SU-DHL-6 (cell line): ENCODE results near the gene ALDH3A2.

Experiments
- H2AFZ ChIP-seq: fragments of 200-600 bp; sonication (generic); 2 replicates; pipeline ENCODE4 v1.6.1; 2014; ENCODE audit warnings: low read depth, mild to moderate bottlenecking, moderate library complexity, mixed read lengths, antibody characterized with exemption, low read length; ENCODE audit not compliant: severe bottlenecking
- H3F3A ChIP-seq: fragments of 200-600 bp; shearing (Covaris generic); 2 replicates; pipeline ENCODE4 v1.6.0; 2016; ENCODE audit warnings: antibody characterized with exemption, mild to moderate bottlenecking; ENCODE audit not compliant: insufficient read depth
- H3K27ac ChIP-seq: fragments of 200-600 bp; sonication (generic); 2 replicates; pipeline ENCODE4 v1.5.1; 2016; ENCODE audit warnings: low read depth, mild to moderate bottlenecking, low read length, moderate library complexity, mixed read lengths
- H3K27me3 ChIP-seq: fragments of 200-600 bp; sonication (generic), shearing (Covaris generic); 2 replicates; pipeline ENCODE4 v1.6.0; 2014; ENCODE audit warnings: mild to moderate bottlenecking, low read length
- H3K36me3 ChIP-seq: fragments of 200-600 bp; sonication (generic); 2 replicates; pipeline ENCODE4 v1.6.1; 2014; ENCODE audit warnings: mild to moderate bottlenecking, low read length, mixed read lengths
- H3K4me2 ChIP-seq: fragments of 300-600, 200-600 bp; shearing (Covaris generic), sonication (generic); 2 replicates; pipeline ENCODE4 v1.6.0; 2014; ENCODE audit warnings: low read length, low read depth, mild to moderate bottlenecking; ENCODE audit not compliant: poor library complexity, severe bottlenecking
- H3K4me3 ChIP-seq: fragments of 200-600 bp; sonication (generic); 2 replicates; pipeline ENCODE4 v1.5.1; 2014; ENCODE audit warnings: antibody characterized with exemption, low read length, mild to moderate bottlenecking, mixed read lengths; ENCODE audit not compliant: insufficient read depth, poor library complexity, severe bottlenecking
- H3K79me2 ChIP-seq: fragments of 200-600 bp; sonication (generic); 2 replicates; pipeline ENCODE4 v1.6.1; 2014; ENCODE audit warnings: mild to moderate bottlenecking, low read length, moderate library complexity; ENCODE audit not compliant: insufficient read depth
- H3K9ac ChIP-seq: fragments of 200-600 bp; sonication (generic); 2 replicates; pipeline ENCODE4 v1.7.0; 2014; ENCODE audit warnings: mild to moderate bottlenecking, low read length
- H3K9me2 ChIP-seq: fragments of 200-600 bp; sonication (generic); replicated peaks from 2 replicates; pipeline ENCODE4 v1.6.1; 2014; ENCODE audit warnings: low read length; ENCODE audit not compliant: insufficient read depth
- H3K9me3 ChIP-seq: fragments of 200-600 bp; sonication (generic); 2 replicates; pipeline ENCODE4 v1.6.1; 2014; ENCODE audit warnings: low read length, mixed read lengths; ENCODE audit not compliant: insufficient read depth
- H4K20me1 ChIP-seq: fragments of 200-600 bp; sonication (generic); 2 replicates; pipeline ENCODE4 v1.6.1; 2014; ENCODE audit warnings: low read depth, mild to moderate bottlenecking, antibody characterized with exemption, low read length, moderate library complexity, mixed read lengths
- EZH2phosphoT487 ChIP-seq: fragments of 200-600 bp; sonication (generic), shearing (Covaris generic); conservative IDR thresholded peaks from 2 replicates; pipeline ENCODE4 v1.6.1; 2018; ENCODE audit warnings: mild to moderate bottlenecking, antibody characterized with exemption, low read length, moderate library complexity, mixed read lengths
- TF ChIP-seq, protein P1 (sequence below): fragments of 200-600 bp; sonication (generic); IDR thresholded peaks from one replicate; pipeline ENCODE4 v1.5.1; 2017; ENCODE audit warnings: antibody characterized with exemption, mild to moderate bottlenecking, low read length, moderate library complexity; ENCODE audit not compliant: insufficient read depth, poor library complexity, severe bottlenecking

The ALDH3A2 gene

DNA sequence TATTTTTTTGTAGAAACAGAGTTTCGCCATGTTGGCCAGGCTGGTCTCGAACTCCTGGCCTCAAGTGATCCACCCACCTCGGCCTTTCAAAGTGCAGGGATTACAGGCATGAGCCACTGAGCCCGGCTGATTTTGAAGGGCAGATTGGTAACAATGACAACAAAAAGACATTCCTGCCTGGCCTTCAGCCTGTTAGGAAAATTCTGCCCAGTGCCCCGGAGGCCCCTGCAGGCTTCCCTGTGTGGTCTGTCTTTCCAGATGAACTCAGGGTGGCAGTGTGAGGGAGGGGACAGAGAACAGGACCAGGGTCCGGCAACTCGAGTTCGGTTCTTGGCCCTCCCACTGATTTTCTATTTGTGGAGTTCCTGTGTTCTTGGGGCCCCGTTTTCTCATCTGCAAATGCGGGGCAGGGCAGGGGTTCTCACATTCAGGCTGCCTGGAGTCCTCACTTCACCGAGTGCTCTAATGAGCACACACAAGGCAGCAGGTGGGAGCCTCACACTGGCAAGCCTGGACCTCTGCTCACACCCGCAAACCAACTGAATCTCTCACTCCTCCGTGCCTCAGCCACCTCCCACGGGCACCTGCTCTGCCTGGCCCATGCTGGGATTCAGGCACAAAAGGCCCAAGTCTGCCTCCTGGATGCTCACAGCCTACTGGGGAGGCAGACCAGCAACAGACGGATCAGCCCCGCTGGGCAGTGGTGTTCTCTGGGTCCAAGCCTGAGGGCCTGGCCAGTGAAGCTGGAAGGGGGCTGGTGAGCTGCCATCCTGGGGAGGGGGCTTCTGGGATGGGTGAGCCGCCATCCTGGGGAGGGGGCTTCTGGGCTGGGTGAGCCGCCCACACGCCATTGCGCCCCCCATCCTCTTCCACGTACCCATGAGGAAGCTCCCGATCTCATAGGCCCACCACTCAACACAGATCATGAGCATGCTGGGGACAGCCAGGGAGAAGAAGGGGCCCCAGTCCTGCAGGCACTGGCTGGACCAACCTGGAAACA, 57.5 kb downstream of the ALDH3A2 start:
- Histone ChIP-seq H3K9ac (no peak overlapping the region), H3F3A (no peaks in the 10 kb centered on the region), H3K79me2 (no peaks in the 10 kb centered on the region), H4K20me1 (no peaks in the 10 kb centered on the region), H3K4me3 (no peak overlapping the region), H3K36me3 (no peaks in the 10 kb centered on the region), H3K9me2 (no peaks in the 10 kb centered on the region), H3K27ac (no peak overlapping the region), H3K9me3 (no peaks in the 10 kb centered on the region), H3K27me3 (no peaks in the 10 kb centered on the region), H3K4me2 (no peak overlapping the region), H2AFZ (no peak overlapping the region)
- TF ChIP-seq EZH2phosphoT487 = no peak
- TF ChIP-seq, protein P1, sequence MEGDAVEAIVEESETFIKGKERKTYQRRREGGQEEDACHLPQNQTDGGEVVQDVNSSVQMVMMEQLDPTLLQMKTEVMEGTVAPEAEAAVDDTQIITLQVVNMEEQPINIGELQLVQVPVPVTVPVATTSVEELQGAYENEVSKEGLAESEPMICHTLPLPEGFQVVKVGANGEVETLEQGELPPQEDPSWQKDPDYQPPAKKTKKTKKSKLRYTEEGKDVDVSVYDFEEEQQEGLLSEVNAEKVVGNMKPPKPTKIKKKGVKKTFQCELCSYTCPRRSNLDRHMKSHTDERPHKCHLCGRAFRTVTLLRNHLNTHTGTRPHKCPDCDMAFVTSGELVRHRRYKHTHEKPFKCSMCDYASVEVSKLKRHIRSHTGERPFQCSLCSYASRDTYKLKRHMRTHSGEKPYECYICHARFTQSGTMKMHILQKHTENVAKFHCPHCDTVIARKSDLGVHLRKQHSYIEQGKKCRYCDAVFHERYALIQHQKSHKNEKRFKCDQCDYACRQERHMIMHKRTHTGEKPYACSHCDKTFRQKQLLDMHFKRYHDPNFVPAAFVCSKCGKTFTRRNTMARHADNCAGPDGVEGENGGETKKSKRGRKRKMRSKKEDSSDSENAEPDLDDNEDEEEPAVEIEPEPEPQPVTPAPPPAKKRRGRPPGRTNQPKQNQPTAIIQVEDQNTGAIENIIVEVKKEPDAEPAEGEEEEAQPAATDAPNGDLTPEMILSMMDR = no peak

DNA sequence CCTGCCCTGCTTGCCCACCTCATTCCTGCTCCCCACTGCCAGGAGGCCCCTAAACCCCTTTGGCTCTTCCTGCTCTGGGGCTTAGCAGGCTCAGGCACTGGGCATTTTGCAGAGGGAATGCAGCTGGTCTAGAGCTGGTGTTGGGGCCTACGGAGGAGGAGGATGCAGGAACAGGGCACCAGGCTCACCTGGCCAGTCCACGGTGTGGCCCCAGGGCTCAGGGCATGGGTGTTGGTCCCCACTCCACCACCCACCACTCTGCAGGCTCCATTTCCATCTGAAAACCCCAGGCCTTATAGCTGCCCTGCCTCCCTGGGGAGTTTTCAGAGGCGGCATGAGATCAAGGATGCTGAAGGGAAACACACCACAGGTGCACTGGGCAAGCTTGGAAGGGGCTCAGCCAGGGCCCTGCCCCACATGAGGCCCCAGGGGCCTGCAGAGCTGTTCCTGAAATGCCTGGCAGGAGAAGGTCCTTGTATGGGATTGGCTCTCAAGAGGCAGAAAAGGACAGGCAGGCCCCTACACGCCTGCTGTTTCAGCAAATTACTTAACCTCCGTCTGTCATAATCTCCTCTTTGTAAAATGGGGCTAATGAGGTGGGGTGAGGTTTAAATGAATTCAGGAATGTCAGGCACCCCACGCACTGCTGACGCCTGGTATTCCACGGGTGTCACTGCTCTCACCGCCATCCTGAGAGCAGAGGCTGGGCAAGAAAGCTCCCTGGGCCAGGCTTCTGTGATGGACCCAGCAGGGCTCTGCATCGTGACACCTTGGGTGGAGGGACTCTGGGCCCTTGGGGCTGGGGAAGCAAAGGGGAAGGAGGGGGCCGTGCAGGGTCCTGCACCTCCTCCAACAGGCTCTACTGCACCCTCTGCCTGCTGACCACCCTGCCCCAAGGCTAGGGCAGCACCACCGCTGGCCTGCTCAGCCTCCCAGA, 58.5 kb downstream of the ALDH3A2 start:
- Histone ChIP-seq H2AFZ (no peak overlapping the region), H3K36me3 (no peaks in the 10 kb centered on the region), H3K27ac (no peak overlapping the region), H4K20me1 (no peaks in the 10 kb centered on the region), H3K79me2 (no peaks in the 10 kb centered on the region), H3F3A (no peaks in the 10 kb centered on the region), H3K9me2 (no peaks in the 10 kb centered on the region), H3K27me3 (no peaks in the 10 kb centered on the region), H3K9me3 (no peaks in the 10 kb centered on the region), H3K4me3 (no peak overlapping the region), H3K9ac (no peak overlapping the region), H3K4me2 (no peak overlapping the region)
- TF ChIP-seq, protein P1 = no peak
- no peak for TF ChIP-seq EZH2phosphoT487

DNA sequence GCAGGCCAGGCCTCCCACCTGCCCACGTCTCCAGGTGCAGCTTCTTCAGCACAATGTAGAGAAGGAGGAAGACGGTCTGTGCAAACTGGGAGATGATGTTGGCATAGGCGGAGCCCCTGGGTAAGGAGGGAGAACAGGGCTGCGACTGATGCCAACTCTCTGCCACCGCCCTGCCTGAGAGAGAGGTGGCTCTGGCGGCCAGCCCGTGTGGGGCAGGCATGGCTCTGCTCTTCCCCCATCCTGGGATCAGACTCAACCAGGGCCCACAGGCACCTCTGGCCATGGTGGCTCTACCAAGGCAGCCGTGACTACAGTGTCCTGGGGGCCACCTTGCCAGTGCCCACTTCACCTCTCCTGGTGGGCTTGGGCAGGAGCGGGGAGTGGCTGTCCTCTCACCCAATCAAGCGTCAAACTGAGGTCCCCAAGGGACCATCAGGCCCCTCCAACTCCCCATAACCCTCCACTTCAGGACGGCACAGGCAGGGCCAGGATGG, 59.2 kb downstream of the ALDH3A2 start:
- Histone ChIP-seq H3K4me3 (no peak overlapping the region), H3K9me2 (no peaks in the 10 kb centered on the region), H3K27me3 (no peaks in the 10 kb centered on the region), H2AFZ (no peak overlapping the region), H3K4me2 (no peak overlapping the region), H3K36me3 (no peaks in the 10 kb centered on the region), H3K9me3 (no peaks in the 10 kb centered on the region), H4K20me1 (no peaks in the 10 kb centered on the region), H3K79me2 (no peaks in the 10 kb centered on the region), H3K9ac (no peak overlapping the region), H3F3A (no peaks in the 10 kb centered on the region), H3K27ac (no peak overlapping the region)
- TF ChIP-seq, protein P1 = no peak
